HepG2 (cell line): ENCODE measurements around the gene ANKDD1A. TPM values are rescaled to one million over a fixed set of nuclear protein-coding genes. Genes with fewer than 3 reads are reported as not detected.

Experiments
- AGO2 ChIP-seq: fragments of 200-400 bp; formaldehyde crosslinking; optimal IDR thresholded peaks from 2 replicates; pipeline ENCODE3; 2017; ENCODE audit warnings: mild to moderate bottlenecking, low read depth, low read length, moderate library complexity
- FLYWCH1 ChIP-seq: sonication (generic); formaldehyde crosslinking; IDR thresholded peaks from 2 replicates; pipeline ENCODE4 v1.8.1; 2023; ENCODE audit warnings: mild to moderate bottlenecking, missing genetic modification reagents
- GABPA ChIP-seq, 2 experiments: IDR thresholded peaks; 2 replicates each; pipeline ENCODE4 v1.6.1; 2011 to 2016; ENCODE audit warnings: low read depth in 2 of 2, low read length in 1 of 2, missing biosample characterization in 1 of 2, missing genetic modification characterization in 1 of 2
- HCFC1 ChIP-seq: fragments of 150-350 bp; IDR thresholded peaks from 2 replicates; pipeline ENCODE4 v1.6.1; 2014; ENCODE audit warnings: low read depth, low read length
- KDM5A ChIP-seq: fragments of 200-600 bp; sonication (generic); IDR thresholded peaks from 2 replicates; pipeline ENCODE4 v1.7.0; 2018; ENCODE audit warnings: antibody characterized with exemption, mild to moderate bottlenecking, low read length, borderline replicate concordance
- MAF1 ChIP-seq: sonication (generic); formaldehyde crosslinking; IDR thresholded peaks from 2 replicates; pipeline ENCODE4 v1.5.0; 2020; ENCODE audit warnings: missing genetic modification reagents, borderline replicate concordance
- THAP11 ChIP-seq: IDR thresholded peaks from 2 replicates; pipeline ENCODE4 v1.6.1; 2016; ENCODE audit warnings: missing biosample characterization, missing genetic modification reagents
- ZFAT ChIP-seq: sonication (generic); formaldehyde crosslinking; conservative IDR thresholded peaks from 2 replicates; pipeline ENCODE4 v1.8.1; 2023; ENCODE audit warnings: missing genetic modification reagents, inconsistent platforms
- ZFP36 ChIP-seq: fragments of 150-350 bp; IDR thresholded peaks from 2 replicates; pipeline ENCODE4 v1.6.1; 2018; ENCODE audit warnings: borderline replicate concordance, low read length, low read depth; ENCODE audit not compliant: partially characterized antibody
- ZNF3 ChIP-seq: IDR thresholded peaks from 2 replicates; pipeline ENCODE4 v1.7.0; 2017; ENCODE audit warnings: inconsistent platforms
- ZSCAN25 ChIP-seq: sonication (generic); formaldehyde crosslinking; IDR thresholded peaks from 2 replicates; pipeline ENCODE4 v1.8.0; 2022; ENCODE audit warnings: mild to moderate bottlenecking, missing genetic modification reagents
- polyA plus RNA-seq, 8 experiments: library from polyadenylated mRNA; depleted of rRNA in 3 of 8; stranded (reverse) in 7 of 8; unstranded in 1 of 8; fragments of >200 nt; fragmentation: Illumina TruSeq in 4 of 8; extraction: Trizol in 4 of 8; gene quantifications; 2 replicates each; pipeline versions ENCODE4 v1.2.1 to v1.2.3, GENCODE V29; 2011 to 2016; ENCODE audit warnings: low read depth in 4 of 8, missing spikeins in 1 of 8, mixed read lengths in 1 of 8; ENCODE audit not compliant: insufficient read depth in 1 of 8
- total RNA-seq, 5 experiments: library from RNA; depleted of rRNA; stranded (reverse); fragments of >200 nt; fragmentation: Illumina TruSeq; extraction: Trizol; gene quantifications; 2 replicates each; pipeline ENCODE4 v1.2.3, GENCODE V29; 2016; ENCODE audit warnings: low read depth in 1 of 5
- TF ChIP-seq, protein P1 (sequence below): sonication (generic); formaldehyde crosslinking; IDR thresholded peaks from 2 replicates; pipeline ENCODE4 v1.5.1; 2020; ENCODE audit warnings: mild to moderate bottlenecking, missing genetic modification reagents, borderline replicate concordance
- TF ChIP-seq, protein P2 (sequence below): sonication (generic); formaldehyde crosslinking; IDR thresholded peaks from 2 replicates; pipeline ENCODE4 v1.8.1; 2023; ENCODE audit warnings: missing genetic modification reagents, inconsistent platforms, borderline replicate concordance
- TF ChIP-seq, protein P3 (sequence below): sonication (generic); formaldehyde crosslinking; IDR thresholded peaks from 2 replicates; pipeline ENCODE4 v1.8.0; 2023; ENCODE audit warnings: mild to moderate bottlenecking, missing genetic modification reagents
- TF ChIP-seq, protein P4 (sequence below): IDR thresholded peaks from 2 replicates; pipeline ENCODE4 v1.6.1; 2016; ENCODE audit warnings: low read depth, missing genetic modification reagents, missing compliant biosample characterization
- TF ChIP-seq, protein P5 (sequence below): sonication (generic); formaldehyde crosslinking; IDR thresholded peaks from 2 replicates; pipeline ENCODE4 v1.9.0; 2022; ENCODE audit warnings: missing genetic modification reagents, mild to moderate bottlenecking, borderline replicate concordance

The ANKDD1A gene
- total and polyA plus RNA-seq, 2 of the 13 experiments (the other 11 are each of a cell fraction or from before 2014, with no cell fraction given): 0.11 to 0.48 TPM

DNA sequence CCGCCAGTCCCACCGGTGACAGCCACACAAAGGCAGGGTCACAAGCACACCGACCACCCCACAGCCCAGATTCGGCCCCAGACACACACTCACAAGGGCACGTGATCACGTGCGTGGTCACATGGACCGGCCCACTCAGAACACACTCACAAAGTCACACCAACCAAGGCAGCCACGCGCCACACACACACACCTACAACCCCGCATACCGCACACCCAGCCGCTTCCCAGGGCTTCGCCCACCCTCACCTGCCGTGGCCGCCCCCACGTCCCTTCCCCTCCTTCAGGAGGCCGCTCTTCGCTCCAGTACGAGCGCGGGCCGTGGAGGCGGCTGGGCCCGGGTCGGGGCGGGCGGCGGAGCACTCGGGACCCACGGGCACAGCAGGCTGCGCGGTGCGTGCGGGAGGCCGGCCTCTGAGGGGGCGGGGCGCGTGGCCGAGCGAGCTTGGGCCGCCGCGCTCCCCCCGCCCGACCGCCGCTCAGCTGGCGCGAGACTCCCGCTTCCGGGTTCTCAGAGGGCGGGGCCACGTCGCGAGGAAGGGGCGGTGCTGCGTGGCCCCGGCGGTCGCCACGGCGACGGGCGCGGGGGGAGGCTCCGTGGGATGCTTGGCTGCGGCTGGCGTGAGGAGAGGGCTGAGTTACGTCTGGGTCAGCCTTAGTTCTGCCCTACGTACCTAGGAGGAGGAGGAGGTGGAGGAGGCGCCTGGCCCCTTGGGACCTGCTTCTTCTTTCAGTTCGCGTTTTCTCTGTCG, 77.9 kb downstream of the ANKDD1A start, which contains the start of gene SPG21 (continued):
- TF ChIP-seq, protein P1, sequence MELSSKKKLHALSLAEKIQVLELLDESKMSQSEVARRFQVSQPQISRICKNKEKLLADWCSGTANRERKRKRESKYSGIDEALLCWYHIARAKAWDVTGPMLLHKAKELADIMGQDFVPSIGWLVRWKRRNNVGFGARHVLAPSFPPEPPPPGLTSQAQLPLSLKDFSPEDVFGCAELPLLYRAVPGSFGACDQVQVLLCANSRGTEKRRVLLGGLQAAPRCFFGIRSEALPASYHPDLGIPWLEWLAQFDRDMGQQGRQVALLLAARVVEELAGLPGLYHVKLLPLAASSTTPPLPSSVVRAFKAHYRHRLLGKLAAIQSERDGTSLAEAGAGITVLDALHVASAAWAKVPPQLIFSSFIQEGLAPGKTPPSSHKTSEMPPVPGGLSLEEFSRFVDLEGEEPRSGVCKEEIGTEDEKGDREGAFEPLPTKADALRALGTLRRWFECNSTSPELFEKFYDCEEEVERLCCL (CRISPR knock-in tag): no peak
- TF ChIP-seq MAF1 (0 out of 2 replicates have a peak, but pooled peaks have one; percentile 38), KDM5A (peak; percentile 49; the same call in 1 of the 2 replicates), ZFP36 (no peak), ZSCAN25 (CRISPR knock-in tag) (no peak), FLYWCH1 (CRISPR knock-in tag) (no peak), THAP11 (CRISPR knock-in tag) (peak; percentile 70; the same call in 1 of the 2 replicates), ZNF3 (CRISPR knock-in tag) (no peak), AGO2 (peak; percentile 71), HCFC1 (no peak), ZFAT (CRISPR knock-in tag) (no peak), GABPA (IDR thresholded peaks at IDR 0.05; ENCODE audit: low read depth, low read length) (peak; percentile 48), GABPA (CRISPR knock-in tag; IDR thresholded peaks at IDR 0.05; ENCODE audit: low read depth) (no peak)
- TF ChIP-seq, protein P2, sequence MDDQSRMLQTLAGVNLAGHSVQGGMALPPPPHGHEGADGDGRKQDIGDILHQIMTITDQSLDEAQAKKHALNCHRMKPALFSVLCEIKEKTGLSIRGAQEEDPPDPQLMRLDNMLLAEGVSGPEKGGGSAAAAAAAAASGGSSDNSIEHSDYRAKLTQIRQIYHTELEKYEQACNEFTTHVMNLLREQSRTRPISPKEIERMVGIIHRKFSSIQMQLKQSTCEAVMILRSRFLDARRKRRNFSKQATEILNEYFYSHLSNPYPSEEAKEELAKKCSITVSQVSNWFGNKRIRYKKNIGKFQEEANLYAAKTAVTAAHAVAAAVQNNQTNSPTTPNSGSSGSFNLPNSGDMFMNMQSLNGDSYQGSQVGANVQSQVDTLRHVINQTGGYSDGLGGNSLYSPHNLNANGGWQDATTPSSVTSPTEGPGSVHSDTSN: no peak
- TF ChIP-seq, protein P3, sequence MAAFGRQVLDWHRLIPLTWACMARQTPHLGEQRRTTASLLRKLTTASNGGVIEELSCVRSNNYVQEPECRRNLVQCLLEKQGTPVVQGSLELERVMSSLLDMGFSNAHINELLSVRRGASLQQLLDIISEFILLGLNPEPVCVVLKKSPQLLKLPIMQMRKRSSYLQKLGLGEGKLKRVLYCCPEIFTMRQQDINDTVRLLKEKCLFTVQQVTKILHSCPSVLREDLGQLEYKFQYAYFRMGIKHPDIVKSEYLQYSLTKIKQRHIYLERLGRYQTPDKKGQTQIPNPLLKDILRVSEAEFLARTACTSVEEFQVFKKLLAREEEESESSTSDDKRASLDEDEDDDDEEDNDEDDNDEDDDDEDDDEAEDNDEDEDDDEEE (CRISPR knock-in tag): 0 out of 2 replicates have a peak, but pooled peaks have one; percentile 36
- TF ChIP-seq, protein P4, sequence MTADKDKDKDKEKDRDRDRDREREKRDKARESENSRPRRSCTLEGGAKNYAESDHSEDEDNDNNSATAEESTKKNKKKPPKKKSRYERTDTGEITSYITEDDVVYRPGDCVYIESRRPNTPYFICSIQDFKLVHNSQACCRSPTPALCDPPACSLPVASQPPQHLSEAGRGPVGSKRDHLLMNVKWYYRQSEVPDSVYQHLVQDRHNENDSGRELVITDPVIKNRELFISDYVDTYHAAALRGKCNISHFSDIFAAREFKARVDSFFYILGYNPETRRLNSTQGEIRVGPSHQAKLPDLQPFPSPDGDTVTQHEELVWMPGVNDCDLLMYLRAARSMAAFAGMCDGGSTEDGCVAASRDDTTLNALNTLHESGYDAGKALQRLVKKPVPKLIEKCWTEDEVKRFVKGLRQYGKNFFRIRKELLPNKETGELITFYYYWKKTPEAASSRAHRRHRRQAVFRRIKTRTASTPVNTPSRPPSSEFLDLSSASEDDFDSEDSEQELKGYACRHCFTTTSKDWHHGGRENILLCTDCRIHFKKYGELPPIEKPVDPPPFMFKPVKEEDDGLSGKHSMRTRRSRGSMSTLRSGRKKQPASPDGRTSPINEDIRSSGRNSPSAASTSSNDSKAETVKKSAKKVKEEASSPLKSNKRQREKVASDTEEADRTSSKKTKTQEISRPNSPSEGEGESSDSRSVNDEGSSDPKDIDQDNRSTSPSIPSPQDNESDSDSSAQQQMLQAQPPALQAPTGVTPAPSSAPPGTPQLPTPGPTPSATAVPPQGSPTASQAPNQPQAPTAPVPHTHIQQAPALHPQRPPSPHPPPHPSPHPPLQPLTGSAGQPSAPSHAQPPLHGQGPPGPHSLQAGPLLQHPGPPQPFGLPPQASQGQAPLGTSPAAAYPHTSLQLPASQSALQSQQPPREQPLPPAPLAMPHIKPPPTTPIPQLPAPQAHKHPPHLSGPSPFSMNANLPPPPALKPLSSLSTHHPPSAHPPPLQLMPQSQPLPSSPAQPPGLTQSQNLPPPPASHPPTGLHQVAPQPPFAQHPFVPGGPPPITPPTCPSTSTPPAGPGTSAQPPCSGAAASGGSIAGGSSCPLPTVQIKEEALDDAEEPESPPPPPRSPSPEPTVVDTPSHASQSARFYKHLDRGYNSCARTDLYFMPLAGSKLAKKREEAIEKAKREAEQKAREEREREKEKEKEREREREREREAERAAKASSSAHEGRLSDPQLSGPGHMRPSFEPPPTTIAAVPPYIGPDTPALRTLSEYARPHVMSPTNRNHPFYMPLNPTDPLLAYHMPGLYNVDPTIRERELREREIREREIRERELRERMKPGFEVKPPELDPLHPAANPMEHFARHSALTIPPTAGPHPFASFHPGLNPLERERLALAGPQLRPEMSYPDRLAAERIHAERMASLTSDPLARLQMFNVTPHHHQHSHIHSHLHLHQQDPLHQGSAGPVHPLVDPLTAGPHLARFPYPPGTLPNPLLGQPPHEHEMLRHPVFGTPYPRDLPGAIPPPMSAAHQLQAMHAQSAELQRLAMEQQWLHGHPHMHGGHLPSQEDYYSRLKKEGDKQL: no peak
- TF ChIP-seq, protein P5, sequence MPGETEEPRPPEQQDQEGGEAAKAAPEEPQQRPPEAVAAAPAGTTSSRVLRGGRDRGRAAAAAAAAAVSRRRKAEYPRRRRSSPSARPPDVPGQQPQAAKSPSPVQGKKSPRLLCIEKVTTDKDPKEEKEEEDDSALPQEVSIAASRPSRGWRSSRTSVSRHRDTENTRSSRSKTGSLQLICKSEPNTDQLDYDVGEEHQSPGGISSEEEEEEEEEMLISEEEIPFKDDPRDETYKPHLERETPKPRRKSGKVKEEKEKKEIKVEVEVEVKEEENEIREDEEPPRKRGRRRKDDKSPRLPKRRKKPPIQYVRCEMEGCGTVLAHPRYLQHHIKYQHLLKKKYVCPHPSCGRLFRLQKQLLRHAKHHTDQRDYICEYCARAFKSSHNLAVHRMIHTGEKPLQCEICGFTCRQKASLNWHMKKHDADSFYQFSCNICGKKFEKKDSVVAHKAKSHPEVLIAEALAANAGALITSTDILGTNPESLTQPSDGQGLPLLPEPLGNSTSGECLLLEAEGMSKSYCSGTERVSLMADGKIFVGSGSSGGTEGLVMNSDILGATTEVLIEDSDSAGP (CRISPR knock-in tag): peak; percentile 54; the same call in 1 of the 2 replicates
